Caco-2 (cell line): ENCODE results near the gene FAM43A. TPM values are rescaled to one million over a fixed set of nuclear protein-coding genes. Genes with fewer than 3 reads are reported as not detected.

Experiments
- BruUV-seq: library from RNA; stranded (reverse); fragments of 400-500 nt; replicated peaks from 2 replicates; lab custom pipeline; 2021; lab: Mats Ljungman, UMichigan
- CTCF ChIA-PET: fragments of 300-600 bp; sonication (Branson Sonifier 250); formaldehyde crosslinking; loops from one replicate; lab custom pipeline; 2022; ENCODE audit warnings: antibody characterized with exemption; lab: Charles Lee
- POLR2A ChIA-PET: fragments of 300-600 bp; sonication (Branson Sonifier 250); formaldehyde crosslinking; loops from one replicate; lab custom pipeline; 2022; ENCODE audit warnings: antibody characterized with exemption; lab: Charles Lee
- DNase-seq, 2 experiments: peaks; one replicate each; pipeline versions ENCODE4 v3.0.0 to v3.0.0-alpha.2; 2020 to 2022
- H3K27me3 ChIP-seq: replicated peaks from 2 replicates; pipeline ENCODE4 v1.6.0; 2011; ENCODE audit warnings: low read length; ENCODE audit not compliant: control insufficient read depth, insufficient read depth
- H3K36me3 ChIP-seq: 2 replicates; pipeline ENCODE4 v1.5.1; 2011; ENCODE audit warnings: low read length; ENCODE audit not compliant: control insufficient read depth, insufficient read depth
- H3K4me1 ChIP-seq: fragments of 250-450 bp; sonication (Bioruptor Pico); 2 replicates; pipeline ENCODE4 v1.5.1; 2020; ENCODE audit warnings: mild to moderate bottlenecking
- H3K4me3 ChIP-seq: 2 replicates; pipeline ENCODE4 v1.5.1; 2011; ENCODE audit warnings: low read depth, mild to moderate bottlenecking, control low read depth, low read length
- H3K9me3 ChIP-seq: fragments of 250-450 bp; sonication (Bioruptor Pico); 2 replicates; pipeline ENCODE4 v1.5.1; 2020; ENCODE audit warnings: mild to moderate bottlenecking, moderate library complexity
- H3K27ac Mint-ChIP-seq: one replicate; pipeline ENCODE4 v1.8.0; 2022; ENCODE audit warnings: mixed read lengths; ENCODE audit not compliant: unreplicated experiment
- H3K27me3 Mint-ChIP-seq: one replicate; pipeline ENCODE4 v1.8.0; 2022; ENCODE audit warnings: mixed read lengths; ENCODE audit not compliant: insufficient read depth, unreplicated experiment
- H3K36me3 Mint-ChIP-seq: one replicate; pipeline ENCODE4 v1.8.0; 2022; ENCODE audit warnings: mild to moderate bottlenecking, mixed read lengths; ENCODE audit not compliant: insufficient read depth, unreplicated experiment
- H3K4me1 Mint-ChIP-seq: one replicate; pipeline ENCODE4 v1.8.0; 2022; ENCODE audit warnings: low read depth, mixed read lengths; ENCODE audit not compliant: unreplicated experiment
- H3K4me3 Mint-ChIP-seq: one replicate; pipeline ENCODE4 v1.8.0; 2022; ENCODE audit warnings: mild to moderate bottlenecking, moderate library complexity, mixed read lengths; ENCODE audit not compliant: unreplicated experiment
- H3K9me3 Mint-ChIP-seq: one replicate; pipeline ENCODE4 v1.8.0; 2022; ENCODE audit warnings: mixed read lengths; ENCODE audit not compliant: unreplicated experiment
- intact Hi-C: fragments of 100-400 bp; cut with micrococcal nuclease; formaldehyde crosslinking; loops from one replicate; pipeline ENCODE4 v1.10.0; 2022; ENCODE audit not compliant: unreplicated experiment
- total RNA-seq: library from RNA; stranded (reverse); gene quantifications from 2 replicates; pipeline ENCODE4 v1.2.3, GENCODE V29; 2022
- TF ChIP-seq, protein P1 (sequence below), 2 experiments: fragments of 200-600 bp in 1 of 2; IDR thresholded peaks; 1 replicate in 1 of 2; 2 replicates in 1 of 2; pipeline versions ENCODE4 v1.5.1 to v1.8.0; 2011 to 2022; ENCODE audit warnings: antibody characterized with exemption in 1 of 2, control low read depth in 1 of 2, inconsistent platforms in 1 of 2, low read depth in 1 of 2, low read length in 1 of 2, mild to moderate bottlenecking in 1 of 2, moderate library complexity in 1 of 2; ENCODE audit not compliant: insufficient read depth in 1 of 2, severe bottlenecking in 1 of 2, unreplicated experiment in 1 of 2

FAM43A gene
- total RNA-seq, 1 experiment from 2014 or later = 3.5 TPM

DNA sequence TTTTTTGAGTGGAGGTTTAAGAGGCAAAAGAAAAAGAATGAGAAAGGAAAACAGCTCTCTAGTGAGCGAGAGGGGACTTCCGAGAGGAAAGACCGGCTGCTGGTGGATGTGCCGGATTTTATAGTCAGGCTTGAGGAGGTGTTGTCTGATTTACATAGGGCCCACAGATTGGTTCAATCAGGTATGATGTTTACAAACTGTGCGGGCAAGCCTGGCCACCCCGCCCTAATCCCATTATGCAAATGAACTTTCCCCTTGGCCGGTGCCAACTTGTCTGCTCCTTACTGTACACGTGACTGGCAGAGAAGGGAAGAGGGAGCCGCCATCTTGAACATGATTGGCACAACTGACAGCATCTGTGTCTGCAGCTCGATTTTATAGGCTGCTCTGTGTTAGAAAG, 44.7 kb downstream of the FAM43A start:
- Mint-ChIP-seq H3K27me3 (peaks cover 1% of the 10 kb centered on the region), H3K36me3 (peaks cover 4% of the 10 kb centered on the region), H3K9me3 (no peaks in the 10 kb centered on the region), H3K4me3 (no peak overlapping the region), H3K27ac (no peak overlapping the region), H3K4me1 (peaks cover 4% of the 10 kb centered on the region)
- TF ChIP-seq, protein P1, sequence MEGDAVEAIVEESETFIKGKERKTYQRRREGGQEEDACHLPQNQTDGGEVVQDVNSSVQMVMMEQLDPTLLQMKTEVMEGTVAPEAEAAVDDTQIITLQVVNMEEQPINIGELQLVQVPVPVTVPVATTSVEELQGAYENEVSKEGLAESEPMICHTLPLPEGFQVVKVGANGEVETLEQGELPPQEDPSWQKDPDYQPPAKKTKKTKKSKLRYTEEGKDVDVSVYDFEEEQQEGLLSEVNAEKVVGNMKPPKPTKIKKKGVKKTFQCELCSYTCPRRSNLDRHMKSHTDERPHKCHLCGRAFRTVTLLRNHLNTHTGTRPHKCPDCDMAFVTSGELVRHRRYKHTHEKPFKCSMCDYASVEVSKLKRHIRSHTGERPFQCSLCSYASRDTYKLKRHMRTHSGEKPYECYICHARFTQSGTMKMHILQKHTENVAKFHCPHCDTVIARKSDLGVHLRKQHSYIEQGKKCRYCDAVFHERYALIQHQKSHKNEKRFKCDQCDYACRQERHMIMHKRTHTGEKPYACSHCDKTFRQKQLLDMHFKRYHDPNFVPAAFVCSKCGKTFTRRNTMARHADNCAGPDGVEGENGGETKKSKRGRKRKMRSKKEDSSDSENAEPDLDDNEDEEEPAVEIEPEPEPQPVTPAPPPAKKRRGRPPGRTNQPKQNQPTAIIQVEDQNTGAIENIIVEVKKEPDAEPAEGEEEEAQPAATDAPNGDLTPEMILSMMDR (IDR thresholded peaks at IDR 0.05; ENCODE audit: insufficient read depth in 1 of 2, low read depth in 1 of 2, low read length in 1 of 2, severe bottlenecking in 1 of 2, unreplicated experiment in 1 of 2) = no peak
- intact Hi-C loops = no loop called here
- CTCF ChIA-PET = no interaction called here
- Histone ChIP-seq H3K9me3 (0 out of 2 replicates have a peak, but pooled peaks cover 3% of the 10 kb centered on the region), H3K4me3 (no peak overlapping the region), H3K27me3 (no peaks in the 10 kb centered on the region), H3K4me1 (no peaks in the 10 kb centered on the region), H3K36me3 (no peaks in the 10 kb centered on the region)
- POLR2A ChIA-PET = no interaction called here
- no TSS peak for BruUV-seq
- DNase-seq = no peak

DNA sequence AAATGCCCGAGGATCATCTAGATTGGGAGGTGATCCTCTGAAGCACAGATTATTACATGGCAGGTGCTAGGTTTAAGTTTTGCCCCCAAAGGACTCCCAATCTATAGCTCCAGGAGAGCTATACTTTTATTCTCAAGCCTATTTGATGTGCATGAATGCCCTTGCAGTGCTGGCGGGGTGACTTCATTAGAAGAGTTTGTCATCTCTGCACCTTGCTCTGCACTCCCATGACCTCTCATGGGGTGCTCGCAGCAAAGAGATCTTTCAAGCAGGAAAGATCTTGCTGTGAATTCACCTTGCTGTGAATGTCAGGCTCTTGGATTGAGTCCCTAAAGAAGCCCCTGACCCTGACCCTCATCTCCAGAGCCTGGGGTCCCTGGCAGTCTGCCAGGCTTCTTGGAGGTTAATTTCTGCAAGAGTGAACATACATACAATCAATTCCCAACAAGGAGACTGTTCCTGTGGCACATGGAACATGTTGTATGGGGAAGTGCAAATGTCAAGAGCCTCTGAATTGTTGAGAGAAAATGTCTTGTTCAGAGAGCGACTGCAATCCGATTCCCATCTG, 45.9 kb downstream of the FAM43A start:
- no peaks in the 10 kb centered on the region for H3K36me3 Mint-ChIP-seq
- Histone ChIP-seq H3K36me3 (no peaks in the 10 kb centered on the region), H3K4me3 (no peak overlapping the region), H3K4me1 (no peaks in the 10 kb centered on the region), H3K9me3 (0 out of 2 replicates have a peak, but pooled peaks cover 4% of the 10 kb centered on the region), H3K27me3 (no peaks in the 10 kb centered on the region)
- POLR2A ChIA-PET = no interaction called here
- CTCF ChIA-PET = no interaction called here
- H3K9me3 Mint-ChIP-seq = no peaks in the 10 kb centered on the region
- peaks cover 3% of the 10 kb centered on the region for H3K27me3 Mint-ChIP-seq
- no peak for DNase-seq
- TF ChIP-seq, protein P1 (IDR thresholded peaks at IDR 0.05; ENCODE audit: insufficient read depth in 1 of 2, low read depth in 1 of 2, low read length in 1 of 2, severe bottlenecking in 1 of 2, unreplicated experiment in 1 of 2) = no peak
- H3K4me3 Mint-ChIP-seq = no peak overlapping the region
- no peak overlapping the region for H3K27ac Mint-ChIP-seq
- intact Hi-C loops = no loop called here
- no peaks in the 10 kb centered on the region for H3K4me1 Mint-ChIP-seq
- no TSS peak for BruUV-seq

DNA sequence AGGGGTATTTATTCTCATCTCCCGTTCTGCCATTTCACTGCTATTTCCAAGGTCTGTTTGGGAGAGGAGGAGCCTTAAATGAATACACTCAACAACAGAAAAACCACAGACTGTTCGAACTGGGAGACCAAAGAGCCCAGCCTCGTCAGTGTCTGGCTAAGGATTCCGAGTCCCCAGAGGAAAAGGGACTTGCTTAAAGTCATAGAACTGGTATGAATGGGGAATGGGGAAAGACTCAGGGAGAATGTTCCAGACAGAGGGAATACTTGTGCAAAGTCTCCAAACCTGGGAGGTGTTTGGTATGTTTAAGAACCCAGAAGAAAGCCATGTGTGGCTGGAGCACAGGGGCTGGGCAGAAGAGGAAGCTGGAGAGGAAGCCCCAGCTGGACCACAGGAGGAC, 46.9 kb downstream of the FAM43A start:
- no peaks in the 10 kb centered on the region for H3K27me3 ChIP-seq
- TF ChIP-seq, protein P1 (IDR thresholded peaks at IDR 0.05; ENCODE audit: insufficient read depth in 1 of 2, low read depth in 1 of 2, low read length in 1 of 2, severe bottlenecking in 1 of 2, unreplicated experiment in 1 of 2) = no peak
- Mint-ChIP-seq H3K4me3 (no peak overlapping the region), H3K9me3 (no peaks in the 10 kb centered on the region), H3K36me3 (no peaks in the 10 kb centered on the region), H3K27me3 (peaks cover 3% of the 10 kb centered on the region), H3K27ac (no peak overlapping the region), H3K4me1 (no peaks in the 10 kb centered on the region)
- DNase-seq = no peak
- no peak overlapping the region for H3K4me3 ChIP-seq
- BruUV-seq = no TSS peak
- ChIA-PET CTCF (no interaction called here), POLR2A (no interaction called here)
- no peaks in the 10 kb centered on the region for H3K4me1 ChIP-seq
- H3K9me3 ChIP-seq = 0 out of 2 replicates have a peak, but pooled peaks cover 4% of the 10 kb centered on the region
- H3K36me3 ChIP-seq = no peaks in the 10 kb centered on the region
- intact Hi-C loops = no loop called here
